Breast epithelium (tissue), 4 donors: ENCODE results near the gene NDFIP2. TPM values are rescaled to one million over a fixed set of nuclear protein-coding genes. Genes with fewer than 3 reads are reported as not detected.

Experiments
- DNase-seq, 2 donors: peaks; one replicate each; pipeline ENCODE4 v3.0.0-alpha.2; 2019; ENCODE audit warnings: low spot score in 2 of 2
- H3K27ac ChIP-seq, 2 donors: fragments of 200-600 bp; sonication (generic) in 1 of 2; one replicate each; pipeline ENCODE4 v1.5.1; 2016 to 2019; ENCODE audit warnings: mild to moderate bottlenecking in 1 of 2
- H3K27me3 ChIP-seq, 2 donors: fragments of 200-600 bp; sonication (generic) in 1 of 2; one replicate each; pipeline versions ENCODE4 v1.5.1 to v1.6.0; 2017 to 2019; ENCODE audit warnings: control low read depth in 1 of 2, mild to moderate bottlenecking in 1 of 2
- H3K36me3 ChIP-seq: fragments of 200-600 bp; one replicate; pipeline ENCODE4 v1.5.1; 2019
- H3K4me1 ChIP-seq, 2 donors: fragments of 200-600 bp; sonication (generic); one replicate each; pipeline ENCODE4 v1.5.1; 2016 to 2019; ENCODE audit warnings: control low read depth in 1 of 2
- H3K4me3 ChIP-seq, 3 donors: fragments of 200-600 bp; sonication (generic); 1 replicate in 2 of 3; 2 replicates in 1 of 3; pipeline ENCODE4 v1.5.1; 2016 to 2019; ENCODE audit warnings: mild to moderate bottlenecking in 3 of 3, moderate library complexity in 2 of 3
- H3K9me3 ChIP-seq, 2 donors: fragments of 200-600 bp; sonication (generic) in 1 of 2; one replicate each; pipeline ENCODE4 v1.5.1; 2016 to 2019; ENCODE audit warnings: control low read depth in 1 of 2
- POLR2A ChIP-seq: fragments of 450-650 bp; IDR thresholded peaks from one replicate; pipeline ENCODE4 v1.6.1; 2016; ENCODE audit warnings: antibody characterized with exemption, mild to moderate bottlenecking, moderate library complexity
- POLR2AphosphoS5 ChIP-seq, 3 donors: sonication (generic); formaldehyde crosslinking; IDR thresholded peaks; one replicate each; pipeline ENCODE4 v1.6.1; 2017; ENCODE audit warnings: antibody characterized with exemption in 3 of 3
- intact Hi-C: fragments of 100-400 bp; cut with DNase I; formaldehyde crosslinking; loops from one replicate; pipeline ENCODE4 v1.15.1; 2023; ENCODE audit warnings: low total_unique reads
- total RNA-seq, 3 donors: library from RNA; depleted of rRNA; stranded (reverse); fragments of >200 nt; gene quantifications; one replicate each; pipeline ENCODE4 v1.1.0, GENCODE V29; 2016
- TF ChIP-seq, protein P1 (sequence below), 3 donors: fragments of 450-650 bp; IDR thresholded peaks; one replicate each; pipeline ENCODE4 v1.5.1; 2016 to 2017; ENCODE audit warnings: antibody characterized with exemption in 3 of 3, mild to moderate bottlenecking in 3 of 3, moderate library complexity in 3 of 3

The NDFIP2 gene
- total RNA-seq, 3 donors from 2014 or later, result 15.8 to 26.5 (median 22.6) TPM

DNA sequence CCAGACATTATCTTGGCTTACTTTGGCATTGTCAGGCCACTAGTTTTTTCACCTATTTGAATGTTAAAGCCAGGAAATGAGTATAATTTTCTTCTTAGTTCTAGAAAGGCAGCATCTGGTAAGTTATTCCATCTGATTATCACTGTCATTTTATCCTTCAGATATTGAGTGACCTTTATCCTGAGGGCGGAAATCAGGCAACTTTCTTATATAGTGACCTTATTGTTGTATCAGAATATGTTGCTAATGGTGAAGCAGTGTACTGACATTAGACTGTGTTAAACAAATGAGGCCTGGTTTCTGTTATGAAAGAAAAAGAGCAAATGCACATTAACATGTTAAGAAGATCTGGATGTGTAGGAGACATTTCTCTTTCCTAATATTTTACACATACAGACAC, 5.4 kb upstream of the NDFIP2 start:
- TF ChIP-seq POLR2A (no peak), POLR2AphosphoS5 (IDR thresholded peaks at IDR 0.05) (no peak)
- TF ChIP-seq, protein P1, sequence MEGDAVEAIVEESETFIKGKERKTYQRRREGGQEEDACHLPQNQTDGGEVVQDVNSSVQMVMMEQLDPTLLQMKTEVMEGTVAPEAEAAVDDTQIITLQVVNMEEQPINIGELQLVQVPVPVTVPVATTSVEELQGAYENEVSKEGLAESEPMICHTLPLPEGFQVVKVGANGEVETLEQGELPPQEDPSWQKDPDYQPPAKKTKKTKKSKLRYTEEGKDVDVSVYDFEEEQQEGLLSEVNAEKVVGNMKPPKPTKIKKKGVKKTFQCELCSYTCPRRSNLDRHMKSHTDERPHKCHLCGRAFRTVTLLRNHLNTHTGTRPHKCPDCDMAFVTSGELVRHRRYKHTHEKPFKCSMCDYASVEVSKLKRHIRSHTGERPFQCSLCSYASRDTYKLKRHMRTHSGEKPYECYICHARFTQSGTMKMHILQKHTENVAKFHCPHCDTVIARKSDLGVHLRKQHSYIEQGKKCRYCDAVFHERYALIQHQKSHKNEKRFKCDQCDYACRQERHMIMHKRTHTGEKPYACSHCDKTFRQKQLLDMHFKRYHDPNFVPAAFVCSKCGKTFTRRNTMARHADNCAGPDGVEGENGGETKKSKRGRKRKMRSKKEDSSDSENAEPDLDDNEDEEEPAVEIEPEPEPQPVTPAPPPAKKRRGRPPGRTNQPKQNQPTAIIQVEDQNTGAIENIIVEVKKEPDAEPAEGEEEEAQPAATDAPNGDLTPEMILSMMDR (IDR thresholded peaks at IDR 0.05), result no peak
- Histone ChIP-seq H3K36me3 (no peaks in the 10 kb centered on the region), H3K27ac (no peak overlapping the region), H3K9me3 (no peaks in the 10 kb centered on the region), H3K4me3 (no peak overlapping the region), H3K27me3 (no peaks in the 10 kb centered on the region), H3K4me1 (no peaks in the 10 kb centered on the region)
- intact Hi-C loops, result no loop called here
- DNase-seq, result no peak

DNA sequence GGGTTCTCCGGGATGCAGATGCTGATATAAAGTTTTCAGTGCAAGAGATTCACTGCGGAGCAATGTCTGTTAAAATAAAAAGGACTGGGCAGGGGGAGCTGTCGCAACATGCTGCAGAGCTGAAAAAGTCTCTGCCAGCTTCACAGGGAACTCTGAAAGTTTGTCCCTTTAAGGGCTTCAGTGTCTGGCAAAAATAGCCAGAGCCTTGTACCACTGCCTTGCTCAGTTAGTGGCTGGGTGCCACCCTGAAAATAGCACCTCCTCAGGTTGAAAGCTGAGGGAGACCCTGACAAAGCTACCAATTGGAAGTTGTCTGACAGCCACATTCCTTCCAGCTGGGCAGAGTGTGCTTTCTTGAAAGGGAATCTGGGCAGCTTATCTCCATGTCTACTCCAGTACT, 3.0 kb upstream of the NDFIP2 start:
- Histone ChIP-seq H3K27me3 (no peaks in the 10 kb centered on the region), H3K36me3 (no peaks in the 10 kb centered on the region), H3K4me1 (peaks cover 0 to 5% of the 10 kb centered on the region in 2 donors), H3K27ac (no peak overlapping the region), H3K9me3 (no peaks in the 10 kb centered on the region), H3K4me3 (no peak overlapping the region)
- TF ChIP-seq POLR2AphosphoS5 (IDR thresholded peaks at IDR 0.05) (no peak), POLR2A (no peak)
- TF ChIP-seq, protein P1 (IDR thresholded peaks at IDR 0.05), result no peak
- intact Hi-C loops, result no loop called here
- no peak for DNase-seq

DNA sequence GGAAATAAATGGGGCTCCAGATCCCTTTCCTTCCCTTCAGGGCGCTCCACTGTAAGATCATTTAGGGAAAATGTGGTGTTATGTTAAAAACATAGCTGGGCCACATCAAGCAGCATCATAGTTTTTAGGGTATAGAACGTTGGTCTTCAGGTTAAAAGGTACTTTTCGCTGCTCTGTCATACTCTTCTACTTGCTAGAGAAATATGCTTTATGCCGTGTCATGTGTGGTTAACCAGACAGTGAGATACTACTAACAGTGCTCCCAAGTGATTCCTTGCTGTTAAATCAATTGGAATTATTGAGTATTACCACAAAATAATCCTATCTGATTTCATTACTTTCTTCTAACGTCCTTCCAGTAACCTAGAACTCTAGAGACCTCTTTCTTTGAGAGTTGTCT, 1.1 kb upstream of the NDFIP2 start:
- intact Hi-C loops, result no loop called here
- H3K36me3 ChIP-seq, result no peaks in the 10 kb centered on the region

DNA sequence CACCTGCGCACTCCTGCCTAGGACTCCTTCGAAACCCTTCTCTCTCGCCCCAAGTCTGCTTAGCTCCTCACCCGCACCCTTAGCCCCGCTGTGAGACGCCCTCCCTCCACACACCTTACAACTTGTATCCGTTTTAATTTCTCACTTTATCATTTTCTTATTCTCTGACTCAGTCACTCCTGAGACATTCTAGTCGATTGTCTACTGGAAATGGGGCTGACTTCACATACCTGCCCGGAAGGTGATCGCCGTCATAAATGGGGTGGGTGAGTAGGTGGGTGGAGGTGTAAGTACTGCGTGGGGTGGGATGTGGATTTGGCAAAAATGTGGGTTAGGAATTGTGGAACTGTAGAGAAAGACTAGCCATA, 714 bp downstream of the NDFIP2 start:
- Histone ChIP-seq H3K27me3 (no peaks in the 10 kb centered on the region), H3K4me3 (peak overlapping the region; percentile 82 to 86 (median 84)), H3K36me3 (no peaks in the 10 kb centered on the region), H3K4me1 (peaks cover 0 to 5% of the 10 kb centered on the region in 2 donors), H3K9me3 (no peaks in the 10 kb centered on the region), H3K27ac (peak overlapping the region; percentile 86 to 87)
- TF ChIP-seq, protein P1 (IDR thresholded peaks at IDR 0.05), result no peak
- TF ChIP-seq POLR2A, result no peak
- no peak for TF ChIP-seq POLR2AphosphoS5 (IDR thresholded peaks at IDR 0.05)
- intact Hi-C loops, result no loop called here
- DNase-seq, result peak in 1 of 2 donors; percentile 19

More for the DNA sequence above, 1.1 kb upstream of the NDFIP2 start:
- no peak overlapping the region for H3K27ac ChIP-seq
- no peaks in the 10 kb centered on the region for H3K9me3 ChIP-seq
- H3K4me1 ChIP-seq, result peaks cover 0 to 5% of the 10 kb centered on the region in 2 donors
- TF ChIP-seq, protein P1 (IDR thresholded peaks at IDR 0.05), result no peak
- TF ChIP-seq POLR2AphosphoS5 (IDR thresholded peaks at IDR 0.05) (no peak), POLR2A (no peak)
- no peak overlapping the region for H3K4me3 ChIP-seq
- DNase-seq, result no peak
- no peaks in the 10 kb centered on the region for H3K27me3 ChIP-seq

DNA sequence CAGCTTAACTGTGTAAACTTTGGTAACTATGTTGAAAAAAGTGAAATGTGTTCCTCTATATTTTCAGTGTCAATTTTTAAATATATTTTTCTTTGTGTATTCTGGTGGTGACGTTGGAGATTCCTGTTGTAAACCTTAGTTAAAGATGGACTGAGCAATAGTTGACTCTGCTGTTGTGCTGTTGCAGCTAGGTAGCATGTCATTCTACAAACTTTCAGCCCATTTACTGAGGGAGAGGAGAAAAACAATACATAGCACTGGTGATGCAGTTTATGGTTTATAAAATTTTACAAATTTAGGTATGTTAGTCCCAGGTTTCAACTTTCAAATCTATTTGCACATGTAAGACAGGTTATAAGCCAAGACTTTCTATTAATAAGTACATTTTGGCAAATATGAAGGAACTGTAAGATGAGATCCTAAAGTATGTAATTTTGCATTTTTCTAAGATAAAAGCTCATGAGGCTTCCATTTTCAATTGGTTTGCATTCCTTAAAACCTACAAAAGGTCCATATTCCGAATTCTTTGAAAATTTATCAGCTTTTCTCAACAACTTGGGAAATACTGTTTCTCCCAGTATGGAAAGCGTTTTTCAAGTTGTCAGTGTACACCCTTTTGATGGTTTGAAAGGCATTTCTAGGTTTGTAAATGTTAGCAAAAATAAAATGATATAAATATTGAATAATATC, 1.5 kb downstream of the NDFIP2 start:
- Histone ChIP-seq H3K9me3 (no peaks in the 10 kb centered on the region), H3K4me1 (peaks cover 0 to 5% of the 10 kb centered on the region in 2 donors), H3K36me3 (no peaks in the 10 kb centered on the region), H3K27ac (no peak overlapping the region), H3K27me3 (no peaks in the 10 kb centered on the region), H3K4me3 (peak overlapping the region in 2 of 3 donors; percentile 82 to 84)
- DNase-seq, result no peak
- intact Hi-C loops, result no loop called here
- TF ChIP-seq POLR2AphosphoS5 (IDR thresholded peaks at IDR 0.05) (no peak), POLR2A (no peak)
- TF ChIP-seq, protein P1 (IDR thresholded peaks at IDR 0.05), result no peak
